Measurements from ENCODE around the gene EML6.

DNA sequence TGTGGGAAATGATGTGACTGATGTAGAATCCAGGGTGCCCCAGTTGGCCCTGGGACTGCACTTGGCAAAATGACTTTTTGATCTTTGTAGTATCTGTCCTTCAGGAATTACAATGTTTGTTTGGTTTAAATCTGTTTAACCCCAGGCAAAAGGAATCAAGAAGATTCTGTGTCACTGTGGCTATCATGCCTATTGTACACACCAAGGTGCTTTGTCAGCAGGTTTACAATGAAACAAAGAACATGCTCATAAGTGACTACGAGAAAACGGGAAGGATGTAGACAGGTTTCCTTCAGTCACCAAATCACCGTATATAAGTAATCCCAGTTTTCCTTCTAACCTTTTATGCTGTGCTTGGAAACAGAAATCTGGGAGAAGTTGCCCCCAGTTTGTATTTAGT, 217.3 kb downstream of the EML6 start:
- TF ChIP-seq, protein P1, sequence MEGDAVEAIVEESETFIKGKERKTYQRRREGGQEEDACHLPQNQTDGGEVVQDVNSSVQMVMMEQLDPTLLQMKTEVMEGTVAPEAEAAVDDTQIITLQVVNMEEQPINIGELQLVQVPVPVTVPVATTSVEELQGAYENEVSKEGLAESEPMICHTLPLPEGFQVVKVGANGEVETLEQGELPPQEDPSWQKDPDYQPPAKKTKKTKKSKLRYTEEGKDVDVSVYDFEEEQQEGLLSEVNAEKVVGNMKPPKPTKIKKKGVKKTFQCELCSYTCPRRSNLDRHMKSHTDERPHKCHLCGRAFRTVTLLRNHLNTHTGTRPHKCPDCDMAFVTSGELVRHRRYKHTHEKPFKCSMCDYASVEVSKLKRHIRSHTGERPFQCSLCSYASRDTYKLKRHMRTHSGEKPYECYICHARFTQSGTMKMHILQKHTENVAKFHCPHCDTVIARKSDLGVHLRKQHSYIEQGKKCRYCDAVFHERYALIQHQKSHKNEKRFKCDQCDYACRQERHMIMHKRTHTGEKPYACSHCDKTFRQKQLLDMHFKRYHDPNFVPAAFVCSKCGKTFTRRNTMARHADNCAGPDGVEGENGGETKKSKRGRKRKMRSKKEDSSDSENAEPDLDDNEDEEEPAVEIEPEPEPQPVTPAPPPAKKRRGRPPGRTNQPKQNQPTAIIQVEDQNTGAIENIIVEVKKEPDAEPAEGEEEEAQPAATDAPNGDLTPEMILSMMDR (IDR thresholded peaks at IDR 0.05) = no peak
- TF ChIP-seq POLR2A (IDR thresholded peaks at IDR 0.05) (no peak), POLR2AphosphoS5 (IDR thresholded peaks at IDR 0.05) (no peak)
